ENCODE results near the gene SPIN1. TPM values are rescaled to one million over a fixed set of nuclear protein-coding genes. Genes with fewer than 3 reads are reported as not detected.

SPIN1 gene
- total RNA-seq, 2 experiments from 2014 or later: 42.2 to 45.3 TPM

DNA sequence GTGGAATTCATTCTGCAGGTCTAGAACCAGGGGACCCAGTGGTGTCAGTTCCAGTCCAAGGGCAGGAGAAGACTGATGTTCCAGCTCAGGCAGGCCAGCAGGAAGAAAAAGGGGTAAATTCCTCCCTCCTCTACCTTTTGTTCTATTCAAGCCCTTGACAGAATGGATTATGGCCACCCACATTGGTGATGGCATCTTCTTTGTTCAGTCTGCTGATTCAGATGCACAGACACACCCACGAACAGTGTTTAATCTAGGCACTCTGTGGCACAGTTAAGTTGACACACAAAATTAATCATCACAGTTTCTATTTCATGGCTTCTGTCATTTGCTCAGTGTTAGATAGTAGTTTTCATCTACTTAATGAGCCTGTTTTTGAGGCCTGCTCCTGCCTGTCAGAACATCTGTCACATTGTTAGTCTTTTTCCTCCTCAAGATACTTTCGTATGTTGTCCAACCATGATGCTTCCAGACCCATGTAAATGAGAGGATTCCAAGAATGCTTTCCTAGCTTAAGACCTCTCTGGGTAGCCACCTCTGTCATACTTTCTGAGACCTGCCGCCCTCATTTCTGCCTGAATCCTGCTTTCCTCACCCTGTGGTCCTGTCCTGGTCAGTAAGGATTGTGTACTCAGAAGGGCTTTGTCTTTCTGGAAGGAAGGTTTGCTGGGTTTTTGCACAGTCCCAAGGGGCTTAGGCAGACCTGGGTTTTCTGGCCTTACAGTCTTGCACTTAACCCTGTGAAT, 72.5 kb downstream of the SPIN1 start:
- H3K36me3 Mint-ChIP-seq: peaks cover 18% of the 10 kb centered on the region
- no peak overlapping the region for H3K4me3 Mint-ChIP-seq
- no peak overlapping the region for H3K27ac Mint-ChIP-seq
- H3K27me3 Mint-ChIP-seq: no peaks in the 10 kb centered on the region
- H3K9me3 Mint-ChIP-seq: no peaks in the 10 kb centered on the region
- ATAC-seq (ENCODE audit: low read depth) (no peak), DNase-seq (no peak)
- peaks cover 5% of the 10 kb centered on the region for H3K4me1 Mint-ChIP-seq
- POLR2A ChIA-PET: no interaction called here

DNA sequence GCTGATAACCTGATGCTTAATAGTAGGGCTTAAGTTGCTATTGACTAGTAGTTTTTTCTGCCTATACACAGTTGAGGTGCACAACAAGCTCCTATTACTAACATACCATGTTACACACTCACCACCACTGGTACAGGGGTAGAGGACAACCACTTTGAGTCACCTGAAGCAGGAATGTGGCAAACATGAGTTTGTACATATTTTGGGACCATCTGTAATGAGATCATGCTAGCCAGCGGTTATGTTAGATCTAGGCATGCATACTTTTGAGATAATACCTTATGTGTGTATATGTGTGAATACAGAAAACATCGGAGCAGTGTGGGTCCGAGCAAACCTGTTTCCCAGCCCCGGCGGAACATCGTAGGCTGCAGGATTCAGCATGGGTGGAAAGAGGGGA, 73.9 kb downstream of the SPIN1 start:
- H3K9me3 Mint-ChIP-seq: no peaks in the 10 kb centered on the region
- ATAC-seq (ENCODE audit: low read depth) (no peak), DNase-seq (no peak)
- POLR2A ChIA-PET: no interaction called here
- H3K36me3 Mint-ChIP-seq: peaks cover 14% of the 10 kb centered on the region
- no peak overlapping the region for H3K27ac Mint-ChIP-seq
- H3K4me3 Mint-ChIP-seq: no peak overlapping the region
- H3K27me3 Mint-ChIP-seq: no peaks in the 10 kb centered on the region
- peaks cover 5% of the 10 kb centered on the region for H3K4me1 Mint-ChIP-seq

DNA sequence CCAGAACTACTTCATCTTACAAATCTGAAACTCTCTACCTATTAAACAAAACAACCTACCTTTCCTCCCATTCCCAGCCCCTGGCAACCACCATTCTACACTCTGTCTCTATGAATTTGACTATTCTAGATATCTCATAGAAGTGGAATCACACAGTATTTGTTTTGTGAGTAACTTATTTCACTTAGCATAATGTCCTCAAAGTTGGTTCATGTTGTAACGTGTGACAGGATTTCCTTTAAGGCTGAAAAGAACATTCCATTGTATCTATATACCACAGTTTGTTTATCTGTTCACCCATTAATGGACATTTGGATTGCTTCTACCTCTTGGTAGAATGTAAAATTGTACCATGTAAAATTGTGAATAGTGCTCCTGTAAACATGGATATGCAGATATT, 76.6 kb downstream of the SPIN1 start:
- no peak for ATAC-seq (ENCODE audit: low read depth)
- Mint-ChIP-seq H3K27me3 (no peaks in the 10 kb centered on the region), H3K4me3 (no peak overlapping the region), H3K4me1 (peaks cover 3% of the 10 kb centered on the region), H3K9me3 (no peaks in the 10 kb centered on the region), H3K27ac (no peak overlapping the region), H3K36me3 (peaks cover 30% of the 10 kb centered on the region)
- DNase-seq: no peak
- POLR2A ChIA-PET: no interaction called here

DNA sequence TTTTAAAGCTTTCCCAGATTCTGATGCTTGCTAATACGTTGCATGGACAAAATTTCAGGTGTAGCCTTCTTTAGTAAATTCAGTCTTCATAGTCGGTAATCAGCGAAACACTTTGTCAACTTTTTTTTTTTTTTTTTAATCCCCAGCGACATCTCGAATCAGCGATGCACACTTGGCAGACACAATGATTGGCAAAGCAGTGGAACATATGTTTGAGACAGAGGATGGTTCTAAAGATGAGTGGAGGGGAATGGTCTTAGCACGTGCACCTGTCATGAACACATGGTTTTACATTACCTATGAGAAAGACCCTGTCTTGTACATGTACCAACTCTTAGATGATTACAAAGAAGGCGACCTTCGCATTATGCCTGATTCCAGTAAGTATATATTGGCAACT, 80.0 kb downstream of the SPIN1 start:
- peaks cover 44% of the 10 kb centered on the region for H3K36me3 Mint-ChIP-seq
- no peak overlapping the region for H3K27ac Mint-ChIP-seq
- peaks cover 4% of the 10 kb centered on the region for H3K4me1 Mint-ChIP-seq
- POLR2A ChIA-PET: no interaction called here
- no peaks in the 10 kb centered on the region for H3K9me3 Mint-ChIP-seq
- no peak for ATAC-seq (ENCODE audit: low read depth)
- DNase-seq: no peak
- no peaks in the 10 kb centered on the region for H3K27me3 Mint-ChIP-seq
- no peak overlapping the region for H3K4me3 Mint-ChIP-seq

DNA sequence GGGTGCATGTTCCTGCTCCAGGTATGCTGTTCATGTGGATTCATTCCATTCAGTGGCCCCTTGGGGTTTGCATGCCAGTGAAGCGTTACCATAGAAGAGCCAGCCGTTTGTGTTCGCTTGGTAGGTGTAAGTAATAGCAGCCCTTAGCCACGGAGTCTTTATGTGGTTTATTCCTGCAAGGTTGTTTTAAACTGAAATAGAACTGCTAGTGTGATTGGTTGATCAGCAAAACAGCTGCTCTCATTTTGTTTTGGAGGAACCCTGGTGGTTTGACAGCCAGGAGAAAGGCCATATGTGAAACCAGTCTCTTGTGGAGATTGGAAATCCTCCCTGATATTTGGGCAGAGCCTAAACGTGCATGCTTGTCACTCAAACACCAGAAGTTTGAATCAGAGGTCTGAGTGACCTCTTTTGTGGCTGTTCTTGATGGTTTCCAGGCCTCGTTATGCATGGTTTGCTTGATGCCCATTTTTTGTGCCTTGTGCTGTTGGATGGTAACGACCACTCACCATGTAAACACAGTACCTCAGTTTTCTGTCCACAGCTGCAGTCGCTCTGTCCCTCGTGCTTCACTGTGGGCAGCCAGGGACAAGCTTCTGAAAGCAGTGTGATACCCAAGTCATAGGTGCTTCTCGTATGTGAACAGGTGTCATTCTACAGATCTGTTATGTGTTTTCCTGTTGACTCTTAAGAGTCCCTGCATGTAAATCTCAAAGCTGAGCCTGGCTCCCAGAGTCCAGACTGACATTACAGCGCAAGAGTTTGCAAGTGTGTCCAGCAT, 88.4 kb downstream of the SPIN1 start:
- Mint-ChIP-seq H3K27me3 (no peaks in the 10 kb centered on the region), H3K4me3 (no peak overlapping the region), H3K4me1 (peaks cover 12% of the 10 kb centered on the region), H3K9me3 (no peaks in the 10 kb centered on the region), H3K36me3 (peaks cover 28% of the 10 kb centered on the region), H3K27ac (no peak overlapping the region)
- ATAC-seq (ENCODE audit: low read depth) (no peak), DNase-seq (no peak)
- POLR2A ChIA-PET: interaction anchor here (0.7 kb wide), 1 partner anchor 29 kb away, joined by 3 read pairs; no protein-coding TSS in a partner anchor

DNA sequence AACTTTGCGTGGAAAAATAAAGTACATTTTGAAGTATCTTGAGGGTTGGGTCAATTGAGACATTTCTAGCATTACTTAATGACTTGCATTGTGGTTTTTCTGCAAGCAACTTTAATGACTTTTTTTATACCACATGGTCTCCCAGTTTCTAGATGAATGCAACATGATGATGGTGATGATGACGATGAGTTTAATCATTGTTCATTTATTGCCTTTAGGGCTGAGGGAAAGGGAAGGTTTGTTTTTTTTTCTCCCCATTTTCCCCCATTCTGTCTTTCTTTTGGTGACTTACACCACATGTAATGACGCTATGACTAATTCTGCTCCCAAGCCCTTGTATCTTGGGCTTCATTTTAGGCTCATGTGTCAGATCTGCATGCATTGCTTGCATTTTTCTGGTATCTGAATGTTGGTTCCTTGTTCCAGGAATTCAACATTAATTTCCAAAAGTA, 89.1 kb downstream of the SPIN1 start:
- ATAC-seq (ENCODE audit: low read depth) (no peak), DNase-seq (no peak)
- Mint-ChIP-seq H3K27me3 (no peaks in the 10 kb centered on the region), H3K4me1 (peaks cover 12% of the 10 kb centered on the region), H3K27ac (no peak overlapping the region), H3K36me3 (peaks cover 25% of the 10 kb centered on the region), H3K4me3 (no peak overlapping the region), H3K9me3 (no peaks in the 10 kb centered on the region)
- POLR2A ChIA-PET: no interaction called here

DNA sequence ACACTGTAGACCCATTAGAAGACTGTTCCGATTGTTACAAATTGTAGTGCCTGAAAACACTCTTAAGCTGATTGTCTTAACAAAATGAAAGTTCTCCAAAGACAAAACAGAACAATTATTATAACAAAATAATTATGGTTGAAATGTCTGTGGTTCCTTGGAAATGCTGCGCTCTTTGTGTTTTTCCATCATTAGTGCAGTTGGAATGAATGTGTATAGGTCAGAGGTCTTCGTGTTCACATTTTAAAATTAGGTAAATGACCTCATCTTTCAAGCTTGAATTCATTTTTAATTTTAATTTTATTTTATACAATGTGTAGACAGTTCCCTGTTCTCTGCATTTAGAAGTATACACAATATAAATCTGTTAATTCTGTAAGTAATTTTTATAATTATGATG, 90.0 kb downstream of the SPIN1 start:
- ATAC-seq (ENCODE audit: low read depth) (no peak), DNase-seq (no peak)
- Mint-ChIP-seq H3K27ac (no peak overlapping the region), H3K4me3 (no peak overlapping the region), H3K4me1 (peaks cover 12% of the 10 kb centered on the region), H3K27me3 (no peaks in the 10 kb centered on the region), H3K36me3 (peaks cover 28% of the 10 kb centered on the region), H3K9me3 (no peaks in the 10 kb centered on the region)
- POLR2A ChIA-PET: no interaction called here

DNA sequence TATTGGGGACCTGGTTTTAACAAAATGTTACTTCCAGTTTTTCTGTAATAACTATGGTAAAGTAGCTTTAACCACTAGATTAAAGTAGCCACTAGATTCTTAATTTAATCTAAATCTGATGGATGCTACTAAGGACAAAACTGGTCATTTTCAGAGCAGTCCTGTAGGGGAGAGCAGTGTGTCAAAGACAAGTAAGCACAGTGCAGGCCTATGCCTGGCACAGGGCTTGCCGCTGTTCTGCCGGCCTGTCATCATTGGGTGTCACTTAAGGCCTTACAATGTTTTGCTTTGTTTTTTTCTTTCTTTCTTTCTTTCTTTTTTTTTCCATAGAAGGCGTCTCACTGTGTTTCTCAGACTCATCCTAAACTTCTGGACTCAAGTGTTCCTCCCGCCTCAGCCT, 93.7 kb downstream of the SPIN1 start:
- Mint-ChIP-seq H3K9me3 (no peaks in the 10 kb centered on the region), H3K4me3 (no peak overlapping the region), H3K4me1 (peaks cover 4% of the 10 kb centered on the region), H3K27me3 (no peaks in the 10 kb centered on the region), H3K27ac (no peak overlapping the region), H3K36me3 (peaks cover 19% of the 10 kb centered on the region)
- ATAC-seq (ENCODE audit: low read depth): no peak
- POLR2A ChIA-PET: no interaction called here
- no peak for DNase-seq

DNA sequence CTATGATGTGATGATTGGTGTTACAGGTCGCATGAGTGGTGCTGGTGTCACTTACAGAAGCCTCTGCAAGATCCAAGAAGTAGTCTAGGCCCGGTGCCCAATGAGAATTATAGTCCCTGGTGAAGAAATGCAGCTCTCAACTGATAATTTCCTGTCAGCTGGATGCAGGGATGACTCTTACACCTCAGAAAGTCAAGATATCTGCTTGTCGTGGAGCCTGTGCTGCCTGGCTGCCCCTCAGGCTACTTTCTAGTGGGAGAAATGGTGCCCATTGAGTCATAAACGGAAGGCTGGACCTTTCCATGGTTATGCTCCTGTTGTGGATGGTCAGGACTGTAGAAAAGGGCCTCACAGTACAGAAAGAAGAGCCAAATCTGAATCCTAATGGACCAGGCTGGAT, 99.9 kb downstream of the SPIN1 start:
- no peak overlapping the region for H3K27ac Mint-ChIP-seq
- no peak for DNase-seq
- no peak for ATAC-seq (ENCODE audit: low read depth)
- H3K27me3 Mint-ChIP-seq: no peaks in the 10 kb centered on the region
- H3K9me3 Mint-ChIP-seq: no peaks in the 10 kb centered on the region
- H3K4me1 Mint-ChIP-seq: no peaks in the 10 kb centered on the region
- H3K4me3 Mint-ChIP-seq: no peak overlapping the region
- POLR2A ChIA-PET: no interaction called here
- H3K36me3 Mint-ChIP-seq: peaks cover 2% of the 10 kb centered on the region

DNA sequence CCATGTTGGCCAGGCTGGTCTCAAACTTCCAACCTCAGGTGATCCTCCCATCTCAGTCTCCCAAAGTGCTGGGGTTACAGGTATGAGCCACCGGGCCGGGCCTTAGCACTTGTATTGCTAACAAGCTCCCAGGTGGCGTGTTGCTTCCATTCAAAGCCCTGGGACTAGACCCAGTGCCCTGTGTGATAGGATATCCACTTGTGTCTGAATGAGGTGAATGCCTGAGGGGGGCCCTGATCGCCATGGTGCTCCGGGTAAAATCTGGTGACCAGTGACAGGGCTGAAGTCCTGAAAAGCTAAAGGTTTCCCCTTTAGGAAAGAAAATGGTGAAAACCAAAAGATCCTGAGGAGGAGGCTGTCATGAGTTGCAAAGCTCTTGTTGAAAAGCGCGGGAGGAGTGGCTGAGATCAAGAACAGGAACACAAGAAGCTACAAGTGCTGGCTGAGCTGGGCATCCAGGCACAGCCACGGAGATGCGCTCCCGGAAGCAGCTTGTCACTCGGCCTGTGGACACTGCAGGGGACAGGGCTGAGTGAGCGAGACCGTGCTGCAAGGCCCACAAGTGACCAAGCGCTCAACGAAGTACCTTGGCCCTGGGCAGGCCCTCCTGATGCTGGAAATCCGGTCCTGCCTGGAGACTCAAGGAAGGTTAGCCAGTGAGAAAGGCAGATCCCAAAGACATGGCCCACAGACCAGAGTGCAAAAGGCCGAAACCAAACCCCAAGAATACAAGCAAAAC, 106.9 kb downstream of the SPIN1 start:
- no peak overlapping the region for H3K4me3 Mint-ChIP-seq
- no peaks in the 10 kb centered on the region for H3K4me1 Mint-ChIP-seq
- ATAC-seq (ENCODE audit: low read depth) (no peak), DNase-seq (no peak)
- no peaks in the 10 kb centered on the region for H3K9me3 Mint-ChIP-seq
- no peaks in the 10 kb centered on the region for H3K36me3 Mint-ChIP-seq
- no peaks in the 10 kb centered on the region for H3K27me3 Mint-ChIP-seq
- POLR2A ChIA-PET: no interaction called here
- no peak overlapping the region for H3K27ac Mint-ChIP-seq

DNA sequence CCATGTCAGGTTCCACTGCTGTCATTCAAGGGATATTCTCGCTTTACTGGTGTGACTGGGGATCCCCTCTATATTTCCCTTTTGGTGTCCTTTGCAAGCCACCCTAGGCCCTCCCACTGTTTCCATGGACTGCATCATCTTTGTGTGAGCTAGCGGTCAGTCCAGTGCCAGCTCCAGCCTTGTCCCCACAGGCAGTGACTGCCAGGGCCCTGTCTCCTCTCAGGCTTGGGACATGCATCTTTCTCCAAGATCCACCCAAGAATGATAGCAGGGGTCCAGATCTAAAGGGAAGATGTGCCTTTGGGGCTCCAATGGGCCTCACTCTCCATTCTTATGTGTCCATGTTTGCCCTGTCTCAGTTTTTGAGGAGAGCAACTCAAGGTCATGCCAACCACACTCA, 109.0 kb downstream of the SPIN1 start:
- no peaks in the 10 kb centered on the region for H3K27me3 Mint-ChIP-seq
- H3K27ac Mint-ChIP-seq: no peak overlapping the region
- H3K36me3 Mint-ChIP-seq: no peaks in the 10 kb centered on the region
- ATAC-seq (ENCODE audit: low read depth) (no peak), DNase-seq (no peak)
- POLR2A ChIA-PET: no interaction called here
- H3K4me1 Mint-ChIP-seq: no peaks in the 10 kb centered on the region
- H3K4me3 Mint-ChIP-seq: no peak overlapping the region
- no peaks in the 10 kb centered on the region for H3K9me3 Mint-ChIP-seq

DNA sequence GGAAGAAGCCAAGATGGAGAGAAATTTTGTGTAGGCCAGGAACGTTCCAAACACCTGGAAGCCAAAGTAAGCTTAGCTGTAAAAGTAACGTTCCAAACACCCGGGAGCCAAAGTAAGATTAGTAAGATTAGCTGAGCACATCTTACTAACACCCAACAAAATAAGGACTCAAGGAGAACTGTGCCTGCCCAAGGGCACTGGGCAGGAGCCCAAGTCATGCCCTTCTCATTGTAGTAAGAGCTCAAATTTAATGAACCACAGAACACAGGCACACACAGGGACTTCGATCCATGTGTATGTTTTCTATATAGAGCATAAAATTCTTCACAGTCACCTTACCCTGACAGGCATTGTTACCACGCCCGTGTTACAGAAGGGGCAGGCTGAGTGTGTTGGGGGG, 110.6 kb downstream of the SPIN1 start:
- no peaks in the 10 kb centered on the region for H3K36me3 Mint-ChIP-seq
- DNase-seq (no peak), ATAC-seq (ENCODE audit: low read depth) (no peak)
- no peaks in the 10 kb centered on the region for H3K27me3 Mint-ChIP-seq
- H3K9me3 Mint-ChIP-seq: no peaks in the 10 kb centered on the region
- no peaks in the 10 kb centered on the region for H3K4me1 Mint-ChIP-seq
- no peak overlapping the region for H3K27ac Mint-ChIP-seq
- no peak overlapping the region for H3K4me3 Mint-ChIP-seq
- POLR2A ChIA-PET: interaction anchor here (0.6 kb wide), 1 partner anchor 45 kb away, joined by 3 read pairs; no protein-coding TSS in a partner anchor

DNA sequence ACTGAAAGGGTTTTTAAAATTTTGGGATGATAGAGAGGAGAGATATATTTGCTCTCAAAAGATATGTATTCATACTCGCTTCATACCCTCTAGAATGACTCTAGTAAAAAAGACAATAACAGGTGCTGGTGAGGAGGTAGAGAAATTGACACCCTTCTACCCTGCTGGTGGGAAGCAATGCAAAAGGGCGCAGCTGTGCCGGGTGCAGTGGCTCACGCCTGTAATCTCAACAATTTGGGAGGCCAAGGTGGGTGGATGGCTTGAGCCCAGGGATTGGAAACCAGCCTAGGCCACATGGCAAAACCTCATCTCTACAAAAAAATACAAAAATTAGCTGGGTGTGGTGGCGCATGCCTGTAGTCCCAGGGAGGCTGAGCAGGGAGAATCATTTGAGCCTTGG, 112.8 kb downstream of the SPIN1 start:
- Mint-ChIP-seq H3K27me3 (no peaks in the 10 kb centered on the region), H3K4me3 (no peak overlapping the region), H3K9me3 (peaks cover 3% of the 10 kb centered on the region), H3K4me1 (peaks cover 4% of the 10 kb centered on the region), H3K36me3 (no peaks in the 10 kb centered on the region), H3K27ac (no peak overlapping the region)
- ATAC-seq (ENCODE audit: low read depth): no peak
- POLR2A ChIA-PET: no interaction called here
- no peak for DNase-seq

All from activated naive CD8-positive, alpha-beta T cell treated with anti-CD3 and anti-CD28 coated beads, Interleukin-2, amount 10 ng/mL, durations not matched to agents 7 days and 5 days (primary cell).